ENCODE data around the gene LRP1B.

LRP1B gene

DNA sequence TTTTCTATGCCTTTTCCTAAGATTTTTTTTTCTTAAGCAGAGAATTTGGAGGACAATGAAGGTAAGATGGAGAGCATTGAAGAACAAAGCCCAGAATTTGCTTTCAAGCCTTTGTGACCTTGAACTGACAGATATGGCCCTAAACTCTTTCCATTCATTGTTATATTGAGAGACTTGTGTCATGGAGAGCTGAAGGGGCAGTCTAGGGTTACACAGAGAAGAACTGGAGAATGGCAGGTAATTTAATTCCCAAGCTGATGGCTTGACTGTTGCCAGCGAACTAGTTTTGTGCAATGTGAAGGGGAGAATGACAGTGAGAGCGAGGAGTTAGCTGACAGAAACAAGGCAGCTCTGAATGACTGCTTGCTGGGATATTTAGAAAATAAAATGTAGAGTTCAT, 1344.2 kb downstream of the LRP1B start:
- TF ChIP-seq, protein P1, sequence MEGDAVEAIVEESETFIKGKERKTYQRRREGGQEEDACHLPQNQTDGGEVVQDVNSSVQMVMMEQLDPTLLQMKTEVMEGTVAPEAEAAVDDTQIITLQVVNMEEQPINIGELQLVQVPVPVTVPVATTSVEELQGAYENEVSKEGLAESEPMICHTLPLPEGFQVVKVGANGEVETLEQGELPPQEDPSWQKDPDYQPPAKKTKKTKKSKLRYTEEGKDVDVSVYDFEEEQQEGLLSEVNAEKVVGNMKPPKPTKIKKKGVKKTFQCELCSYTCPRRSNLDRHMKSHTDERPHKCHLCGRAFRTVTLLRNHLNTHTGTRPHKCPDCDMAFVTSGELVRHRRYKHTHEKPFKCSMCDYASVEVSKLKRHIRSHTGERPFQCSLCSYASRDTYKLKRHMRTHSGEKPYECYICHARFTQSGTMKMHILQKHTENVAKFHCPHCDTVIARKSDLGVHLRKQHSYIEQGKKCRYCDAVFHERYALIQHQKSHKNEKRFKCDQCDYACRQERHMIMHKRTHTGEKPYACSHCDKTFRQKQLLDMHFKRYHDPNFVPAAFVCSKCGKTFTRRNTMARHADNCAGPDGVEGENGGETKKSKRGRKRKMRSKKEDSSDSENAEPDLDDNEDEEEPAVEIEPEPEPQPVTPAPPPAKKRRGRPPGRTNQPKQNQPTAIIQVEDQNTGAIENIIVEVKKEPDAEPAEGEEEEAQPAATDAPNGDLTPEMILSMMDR (IDR thresholded peaks at IDR 0.05; ENCODE audit: low read depth, low read length, missing control alignments): no peak
- DNase-seq (ENCODE audit: low read depth): no peak
- H3K4me3 ChIP-seq (ENCODE audit: low read depth, low read length): no peak overlapping the region

DNA sequence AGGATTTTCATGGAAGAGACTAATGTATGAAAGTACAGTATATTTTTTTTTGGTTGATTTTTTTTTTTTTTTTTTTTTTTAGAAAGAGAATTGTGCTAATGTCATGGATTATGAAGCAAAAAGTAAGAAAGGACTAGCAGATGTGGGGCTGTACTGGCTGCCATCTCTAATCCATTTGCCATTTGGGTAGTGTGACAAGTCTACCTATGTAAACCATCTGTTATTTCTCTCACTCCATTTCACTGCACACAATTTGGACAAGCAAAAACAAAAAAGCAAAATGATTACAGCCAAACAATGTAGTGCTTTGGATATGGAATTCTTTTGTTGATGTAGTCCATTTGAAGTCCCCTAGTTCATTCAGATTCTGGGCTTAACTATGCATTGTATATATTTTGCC, 1355.4 kb downstream of the LRP1B start:
- H3K4me3 ChIP-seq (ENCODE audit: low read depth, low read length): no peak overlapping the region
- TF ChIP-seq, protein P1 (IDR thresholded peaks at IDR 0.05; ENCODE audit: low read depth, low read length, missing control alignments): no peak
- no peak for DNase-seq (ENCODE audit: low read depth)

DNA sequence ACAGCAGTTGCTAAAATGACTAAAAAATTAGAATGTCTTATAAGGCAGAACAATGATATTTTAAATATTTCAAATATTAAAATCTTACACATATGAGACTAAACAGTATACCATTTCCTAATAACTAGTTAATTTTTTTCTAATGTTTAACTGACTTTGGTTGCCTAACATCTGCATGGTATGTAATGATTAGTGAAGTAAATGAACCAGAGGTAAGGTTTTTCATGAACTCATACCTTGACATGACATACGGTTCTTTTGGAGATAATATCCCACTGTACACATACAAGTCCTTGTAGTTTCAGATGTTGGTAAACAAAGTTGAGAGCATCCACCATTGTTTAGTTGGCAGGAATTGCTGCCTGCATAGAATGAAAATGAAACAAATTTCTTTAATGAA, 1360.2 kb downstream of the LRP1B start:
- no peak overlapping the region for H3K4me3 ChIP-seq (ENCODE audit: low read depth, low read length)
- TF ChIP-seq, protein P1 (IDR thresholded peaks at IDR 0.05; ENCODE audit: low read depth, low read length, missing control alignments): no peak

DNA sequence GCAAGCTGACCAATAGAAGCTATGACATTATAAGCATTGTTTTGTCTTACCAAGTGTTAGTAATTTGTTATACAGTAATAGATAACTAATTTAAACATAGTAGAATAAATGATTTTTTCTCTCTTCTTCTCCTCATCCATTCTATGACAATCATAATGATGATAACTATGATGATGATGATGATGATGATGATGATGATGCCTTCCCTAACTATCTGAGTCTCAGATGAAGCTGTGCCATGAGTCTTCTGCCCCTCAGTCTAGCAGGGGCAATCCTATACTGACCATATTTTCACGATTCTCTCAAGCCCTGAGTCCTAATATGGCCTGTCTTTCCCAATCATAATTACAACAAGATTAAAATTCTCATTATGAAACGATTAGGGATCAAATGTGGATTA, 1369.0 kb downstream of the LRP1B start:
- DNase-seq (ENCODE audit: low read depth): no peak
- no peak overlapping the region for H3K4me3 ChIP-seq (ENCODE audit: low read depth, low read length)
- TF ChIP-seq, protein P1 (IDR thresholded peaks at IDR 0.05; ENCODE audit: low read depth, low read length, missing control alignments): no peak

More for the DNA sequence above, 1360.2 kb downstream of the LRP1B start:
- DNase-seq (ENCODE audit: low read depth): no peak

DNA sequence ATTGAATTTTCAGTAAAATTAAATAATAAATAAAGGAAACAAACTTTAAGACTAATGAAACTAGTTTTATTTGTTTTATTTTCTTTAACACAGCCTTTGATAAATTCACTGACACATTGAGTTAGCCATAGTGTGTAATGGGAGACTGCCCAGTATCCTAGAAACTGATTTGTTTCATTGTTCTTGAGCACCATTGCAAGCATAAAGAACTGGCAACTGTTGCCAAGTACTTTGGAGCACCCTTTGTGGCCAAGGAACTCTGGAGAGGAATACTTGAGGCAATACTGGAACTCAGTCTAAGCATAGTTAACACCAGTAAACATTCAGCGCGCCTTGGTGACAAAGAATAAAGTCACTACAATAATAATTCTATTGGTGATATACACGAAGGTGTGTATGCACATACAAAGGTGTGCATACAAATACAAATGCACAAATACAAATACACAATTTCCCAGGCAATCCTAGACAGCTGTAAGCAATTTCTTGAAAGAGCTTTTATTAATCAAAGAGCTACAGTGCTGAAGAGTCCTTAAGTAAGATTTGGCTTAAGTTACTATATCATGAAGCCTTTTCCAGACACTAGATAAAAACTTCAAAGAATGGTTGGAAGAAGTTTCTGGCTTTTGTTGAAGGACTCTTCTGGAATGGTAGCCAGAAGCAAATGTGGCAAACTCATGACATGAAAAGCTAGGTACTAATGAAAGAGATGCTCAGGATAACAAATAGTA, 1371.2 kb downstream of the LRP1B start:
- TF ChIP-seq, protein P1 (IDR thresholded peaks at IDR 0.05; ENCODE audit: low read depth, low read length, missing control alignments): no peak
- no peak overlapping the region for H3K4me3 ChIP-seq (ENCODE audit: low read depth, low read length)
- DNase-seq (ENCODE audit: low read depth): no peak

DNA sequence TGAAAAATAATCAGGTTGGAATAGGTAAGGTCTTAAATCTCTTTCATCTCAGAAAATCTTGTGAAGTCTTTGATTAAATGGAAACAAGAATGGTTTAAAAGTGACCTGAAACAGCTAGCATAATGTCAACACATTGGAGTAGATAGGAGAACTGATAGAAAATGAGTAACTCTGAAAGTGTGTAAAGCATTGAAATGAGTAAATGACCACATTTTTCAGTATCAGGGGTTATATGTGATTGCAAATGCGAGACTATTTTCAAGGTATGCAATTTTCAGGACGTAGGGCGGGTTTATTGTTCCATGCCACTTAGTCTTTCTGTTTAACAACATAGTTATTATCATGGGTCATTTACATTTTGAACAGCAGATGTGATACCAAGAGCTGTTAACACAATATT, 1383.2 kb downstream of the LRP1B start:
- no peak overlapping the region for H3K4me3 ChIP-seq (ENCODE audit: low read depth, low read length)
- DNase-seq (ENCODE audit: low read depth): peak; percentile 18
- TF ChIP-seq, protein P1 (IDR thresholded peaks at IDR 0.05; ENCODE audit: low read depth, low read length, missing control alignments): no peak

DNA sequence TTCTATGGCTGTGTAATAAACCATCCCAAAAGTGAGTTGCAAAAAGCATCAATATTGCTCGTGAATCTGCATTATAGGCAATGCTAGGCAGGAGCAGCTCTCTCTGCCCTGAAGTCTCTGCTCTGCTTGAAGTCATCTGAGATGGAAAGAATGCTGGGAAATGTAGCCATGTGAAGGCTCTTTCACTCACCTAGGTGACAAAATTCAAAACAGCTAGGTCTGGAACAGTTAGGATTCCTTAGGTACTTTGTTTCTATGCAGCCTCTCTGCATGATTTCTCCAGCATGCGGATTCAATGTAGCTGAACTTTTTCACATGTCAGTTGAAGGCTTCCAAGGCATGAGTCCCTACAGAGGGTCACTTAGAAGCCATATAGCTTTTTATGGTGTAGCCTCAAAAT, 1383.7 kb downstream of the LRP1B start:
- H3K4me3 ChIP-seq (ENCODE audit: low read depth, low read length): no peak overlapping the region
- TF ChIP-seq, protein P1 (IDR thresholded peaks at IDR 0.05; ENCODE audit: low read depth, low read length, missing control alignments): no peak
- DNase-seq (ENCODE audit: low read depth): no peak

All from GM12864 (cell line).